ENCODE results near the gene SLC49A4. TPM values are rescaled to one million over a fixed set of nuclear protein-coding genes. Genes with fewer than 3 reads are reported as not detected.

The SLC49A4 gene
- total RNA-seq, 1 experiment from 2014 or later = 11.3 TPM

DNA sequence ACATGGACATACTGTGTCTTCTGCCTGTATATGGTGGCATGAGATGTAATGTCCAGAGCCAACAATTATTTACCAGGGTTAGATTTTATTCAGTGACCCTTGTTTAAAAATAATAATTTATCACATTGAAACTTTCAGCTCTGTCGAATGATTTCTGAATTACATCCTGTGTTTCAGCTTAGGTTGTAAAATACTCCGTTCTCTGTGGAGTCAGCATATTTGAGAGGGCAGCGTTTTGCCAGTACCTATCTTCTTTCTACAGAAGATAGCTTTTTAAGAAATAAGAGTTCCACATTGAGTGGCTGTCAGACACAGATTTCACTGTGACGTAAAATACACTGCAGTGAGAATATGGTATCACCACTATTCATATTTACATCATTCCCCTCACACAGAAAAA, 85.3 kb downstream of the SLC49A4 start:
- BruUV-seq (replicated peaks) = no TSS peak
- ATAC-seq (no peak), DNase-seq (ENCODE audit: low read depth, low spot score) (no peak)
- H3K27ac ChIP-seq (ENCODE audit: low read depth, low read length) = no peak overlapping the region
- no peaks in the 10 kb centered on the region for H3K36me3 ChIP-seq (ENCODE audit: control insufficient read depth in 1 of 2, insufficient read depth in 2 of 2, low read length in 2 of 2)
- intact Hi-C loops (cut with micrococcal nuclease) = no loop called here
- no peak overlapping the region for H2AFZ ChIP-seq (ENCODE audit: low read depth, low read length, poor library complexity, severe bottlenecking)
- H3K4me2 ChIP-seq (ENCODE audit: low read length) = no peak overlapping the region
- H4K20me1 ChIP-seq (ENCODE audit: insufficient read depth) = no peaks in the 10 kb centered on the region
- ChIA-PET CTCF (no interaction called here), POLR2A (no interaction called here), RAD21 (ENCODE audit: low non-redundant PET in 1 of 2, low total read pairs in 2 of 2, uncharacterized antibody in 2 of 2, unreplicated experiment in 2 of 2) (no interaction called here)
- TF ChIP-seq ELF1 (IDR thresholded peaks at IDR 0.05; ENCODE audit: borderline replicate concordance, low read depth) = no peak
- TF ChIP-seq TCF7L2 (IDR thresholded peaks at IDR 0.05; ENCODE audit: borderline replicate concordance, extremely low read depth, insufficient read depth, insufficient read length) = no peak
- TF ChIP-seq, protein P1, sequence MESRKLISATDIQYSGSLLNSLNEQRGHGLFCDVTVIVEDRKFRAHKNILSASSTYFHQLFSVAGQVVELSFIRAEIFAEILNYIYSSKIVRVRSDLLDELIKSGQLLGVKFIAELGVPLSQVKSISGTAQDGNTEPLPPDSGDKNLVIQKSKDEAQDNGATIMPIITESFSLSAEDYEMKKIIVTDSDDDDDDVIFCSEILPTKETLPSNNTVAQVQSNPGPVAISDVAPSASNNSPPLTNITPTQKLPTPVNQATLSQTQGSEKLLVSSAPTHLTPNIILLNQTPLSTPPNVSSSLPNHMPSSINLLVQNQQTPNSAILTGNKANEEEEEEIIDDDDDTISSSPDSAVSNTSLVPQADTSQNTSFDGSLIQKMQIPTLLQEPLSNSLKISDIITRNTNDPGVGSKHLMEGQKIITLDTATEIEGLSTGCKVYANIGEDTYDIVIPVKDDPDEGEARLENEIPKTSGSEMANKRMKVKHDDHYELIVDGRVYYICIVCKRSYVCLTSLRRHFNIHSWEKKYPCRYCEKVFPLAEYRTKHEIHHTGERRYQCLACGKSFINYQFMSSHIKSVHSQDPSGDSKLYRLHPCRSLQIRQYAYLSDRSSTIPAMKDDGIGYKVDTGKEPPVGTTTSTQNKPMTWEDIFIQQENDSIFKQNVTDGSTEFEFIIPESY (IDR thresholded peaks at IDR 0.05; ENCODE audit: extremely low read depth, insufficient replicate concordance, low read length) = no peak
- TF ChIP-seq RAD21 (IDR thresholded peaks at IDR 0.05; ENCODE audit: low read depth) = no peak
- TF ChIP-seq EZH2phosphoT487 (IDR thresholded peaks at IDR 0.05; ENCODE audit: borderline replicate concordance) = no peak
- TF ChIP-seq, protein P2, sequence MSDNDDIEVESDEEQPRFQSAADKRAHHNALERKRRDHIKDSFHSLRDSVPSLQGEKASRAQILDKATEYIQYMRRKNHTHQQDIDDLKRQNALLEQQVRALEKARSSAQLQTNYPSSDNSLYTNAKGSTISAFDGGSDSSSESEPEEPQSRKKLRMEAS (IDR thresholded peaks at IDR 0.05) = no peak
- no peak for TF ChIP-seq EGR1 (IDR thresholded peaks at IDR 0.05; ENCODE audit: low read depth)
- TF ChIP-seq ZNF274 (IDR thresholded peaks at IDR 0.05; ENCODE audit: low read depth, low read length) = no peak
- no peak for TF ChIP-seq JUND (IDR thresholded peaks at IDR 0.05)
- TF ChIP-seq SIN3A (IDR thresholded peaks at IDR 0.05; ENCODE audit: low read depth) = no peak
- no peaks in the 10 kb centered on the region for H3K9me3 ChIP-seq (ENCODE audit: control insufficient read depth in 1 of 2, insufficient read depth in 1 of 2, low read depth in 1 of 2, low read length in 2 of 2)
- H3K9ac ChIP-seq (ENCODE audit: low read length) = no peak overlapping the region
- no peaks in the 10 kb centered on the region for H3K79me2 ChIP-seq (ENCODE audit: insufficient read depth, low read length)
- H3K27me3 ChIP-seq (ENCODE audit: insufficient read depth, low read length) = no peaks in the 10 kb centered on the region
- no peak overlapping the region for H3K4me3 ChIP-seq (replicated peaks in 1 of 2; ENCODE audit: low read depth in 1 of 2, low read length in 2 of 2)
- no peaks in the 10 kb centered on the region for H3K9me2 ChIP-seq (ENCODE audit: insufficient read depth)
- no peaks in the 10 kb centered on the region for H3K4me1 ChIP-seq (ENCODE audit: control insufficient read depth in 1 of 2, insufficient read depth in 2 of 2, low read length in 2 of 2)
